Tibial nerve (tissue), 3 donors: Measurements from ENCODE around the gene SAMD1.

ENCODE experiments used
- CTCF ChIP-seq, 5 experiments: fragments of 200-600 bp in 3 of 5; fragments of 450-650 bp in 2 of 5; sonication (generic) in 3 of 5; IDR thresholded peaks; one replicate each; pipeline ENCODE4 v1.5.1; 2016 to 2019; ENCODE audit warnings: antibody characterized with exemption in 5 of 5, mild to moderate bottlenecking in 3 of 5, moderate library complexity in 2 of 5
- POLR2A ChIP-seq, 2 donors: fragments of 450-650 bp; IDR thresholded peaks; one replicate each; pipeline ENCODE4 v1.6.1; 2017; ENCODE audit warnings: antibody characterized with exemption in 2 of 2, mild to moderate bottlenecking in 2 of 2, moderate library complexity in 2 of 2

DNA sequence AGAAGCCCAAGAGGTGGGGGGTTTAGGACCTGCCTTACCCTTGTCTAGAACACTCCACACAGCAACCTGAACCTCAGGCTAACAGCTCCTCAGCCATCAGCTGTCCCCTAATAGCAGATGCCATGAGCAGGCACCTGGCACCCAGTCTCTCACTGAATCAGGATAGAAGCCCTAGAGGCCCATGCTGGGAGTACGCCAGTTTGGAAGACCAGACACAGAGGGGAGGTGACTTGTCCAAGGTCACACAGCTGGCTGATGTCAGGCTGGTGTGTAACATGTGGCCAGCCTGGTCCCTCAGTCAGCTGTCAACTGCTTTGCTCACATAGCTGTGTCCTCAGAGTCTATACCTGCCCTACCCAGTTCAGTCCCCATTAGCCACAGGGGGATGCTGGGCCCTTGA lies 12.8 kb upstream of the SAMD1 start:
- TF ChIP-seq POLR2A (IDR thresholded peaks at IDR 0.05): no peak
- TF ChIP-seq CTCF (IDR thresholded peaks at IDR 0.05): no peak
